Measurements from ENCODE around the gene MDK.

Gene MDK

DNA sequence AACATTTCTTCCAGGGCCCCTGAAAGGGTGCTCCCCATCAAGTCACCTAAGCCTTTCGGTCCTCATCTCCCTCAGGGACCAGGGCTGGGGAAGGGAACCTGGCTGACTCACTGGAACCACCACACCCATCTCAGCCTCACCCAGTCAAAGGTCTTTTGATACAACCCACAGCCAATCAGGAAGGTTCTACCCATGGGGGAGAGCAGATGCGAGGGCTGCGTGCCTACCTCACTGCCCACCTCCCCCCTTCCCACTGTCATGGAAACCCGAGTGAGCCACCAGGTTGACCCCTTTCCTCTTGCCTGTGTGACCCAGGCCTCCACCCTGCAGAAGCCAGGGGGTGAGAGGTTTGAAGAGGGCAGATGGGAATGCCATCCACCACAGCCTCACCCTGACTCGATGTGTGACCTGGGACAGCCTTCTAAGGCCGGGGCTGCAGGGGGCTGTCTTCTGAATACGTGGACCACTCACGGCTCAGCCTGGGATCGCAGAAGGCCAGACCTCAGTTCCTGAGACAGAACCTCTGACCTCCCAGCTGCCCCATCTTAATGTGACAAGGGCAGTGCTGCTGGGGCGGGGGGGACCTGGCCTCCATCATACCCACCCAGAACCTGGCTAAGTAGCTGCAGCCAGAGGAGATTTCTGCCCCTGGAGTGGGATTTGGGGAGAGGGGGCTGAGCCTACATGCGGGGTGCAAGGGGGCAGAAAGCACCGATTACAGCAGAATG, 2.7 kb downstream of the MDK start:
- DNase-seq = no peak

GRCh38 chr11:46385169-46386004, 3.9 kb downstream of the MDK start:
- DNase-seq = no peak

GRCh38 chr11:46386005-46386578, 4.6 kb downstream of the MDK start:
- DNase-seq = no peak

DNA sequence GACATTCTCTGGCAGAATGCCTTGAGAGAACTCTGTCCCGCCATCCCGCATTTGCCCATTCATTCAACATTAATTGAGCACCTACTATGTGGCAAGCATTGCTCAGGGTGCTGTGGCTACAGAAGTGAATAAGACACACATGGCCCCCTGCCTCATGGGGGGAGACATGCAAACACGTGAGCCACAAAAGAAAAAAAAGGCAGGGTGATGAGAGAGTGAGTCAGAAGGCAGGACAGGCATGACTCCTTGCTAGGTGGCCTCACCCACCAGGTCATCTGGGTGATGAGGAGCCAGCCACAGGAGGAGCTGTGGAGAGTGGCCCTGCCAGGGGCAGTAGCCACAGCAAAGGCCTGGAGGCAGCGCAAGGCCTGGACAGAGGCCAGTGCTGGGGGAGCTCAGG, 5.2 kb downstream of the MDK start:
- no peak for DNase-seq

DNA sequence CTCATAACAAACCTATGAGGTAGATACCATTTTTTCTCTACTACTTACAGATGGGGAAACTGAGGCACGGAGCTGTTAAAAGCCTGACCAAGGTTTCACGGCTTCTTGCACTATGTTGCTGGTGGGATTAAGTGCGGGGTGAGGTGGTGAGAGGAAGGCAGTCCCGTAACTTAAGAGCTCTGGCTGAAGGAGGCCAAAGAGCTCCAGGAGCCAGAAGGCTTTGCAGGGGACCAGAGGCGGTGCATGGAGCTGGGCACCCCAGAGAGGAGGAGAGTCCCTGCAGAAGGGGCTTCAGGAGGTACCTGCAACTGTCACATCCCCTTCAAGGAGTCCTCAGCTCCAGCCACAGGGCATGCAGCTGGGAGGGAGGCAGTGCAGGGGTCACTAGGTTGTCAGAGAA, 6.0 kb downstream of the MDK start:
- no peak for DNase-seq

- DNase-seq = no peak
These were observed 6.6 kb downstream of the MDK start for GRCh38 chr11:46387919-46388618.

GRCh38 chr11:46388619-46389449, 7.4 kb downstream of the MDK start:
- DNase-seq = no peak

DNA sequence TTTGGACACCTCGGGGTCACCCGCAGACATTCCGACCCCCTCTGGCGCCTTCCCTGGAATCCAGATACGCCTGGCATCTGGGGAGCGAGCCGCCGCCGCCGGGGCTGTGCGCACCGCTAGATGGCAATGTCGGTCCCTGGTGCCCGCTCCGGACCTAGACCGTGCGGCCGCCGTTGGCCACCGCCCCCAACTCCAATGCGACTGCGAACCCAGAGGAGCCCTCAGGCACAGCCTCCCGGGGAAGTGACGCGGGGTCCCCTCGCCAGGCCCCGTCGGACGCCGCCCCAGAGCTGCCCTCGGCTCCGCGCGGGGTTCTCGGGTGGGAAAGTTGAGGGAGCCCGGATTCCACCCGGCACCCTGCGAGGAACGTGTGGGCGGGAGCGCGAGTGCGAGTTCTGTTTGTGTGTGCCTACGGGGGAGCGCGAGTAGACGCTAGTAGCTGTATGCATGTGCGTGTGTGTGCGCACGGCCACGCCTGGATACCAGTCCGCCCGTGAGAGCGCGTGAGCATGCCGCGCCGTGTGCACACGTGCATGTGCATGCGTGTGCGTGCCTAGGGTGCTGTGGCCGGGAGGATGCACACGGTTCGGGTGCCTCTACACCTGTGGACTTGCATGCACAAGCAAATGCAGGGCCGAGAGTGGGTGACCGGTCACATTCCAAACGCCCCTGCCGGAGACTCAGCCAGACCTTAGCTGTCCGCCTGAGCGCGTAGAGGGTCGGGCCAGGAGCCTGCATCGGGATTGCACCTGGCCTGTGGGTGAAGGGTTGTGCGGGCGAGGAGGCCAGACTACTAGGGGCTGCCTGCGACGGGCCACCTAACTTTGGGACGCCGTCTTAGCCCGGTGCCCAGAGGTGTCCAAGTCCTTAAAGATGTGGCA, 8.2 kb downstream of the MDK start:
- DNase-seq = peak; percentile 68

DNA sequence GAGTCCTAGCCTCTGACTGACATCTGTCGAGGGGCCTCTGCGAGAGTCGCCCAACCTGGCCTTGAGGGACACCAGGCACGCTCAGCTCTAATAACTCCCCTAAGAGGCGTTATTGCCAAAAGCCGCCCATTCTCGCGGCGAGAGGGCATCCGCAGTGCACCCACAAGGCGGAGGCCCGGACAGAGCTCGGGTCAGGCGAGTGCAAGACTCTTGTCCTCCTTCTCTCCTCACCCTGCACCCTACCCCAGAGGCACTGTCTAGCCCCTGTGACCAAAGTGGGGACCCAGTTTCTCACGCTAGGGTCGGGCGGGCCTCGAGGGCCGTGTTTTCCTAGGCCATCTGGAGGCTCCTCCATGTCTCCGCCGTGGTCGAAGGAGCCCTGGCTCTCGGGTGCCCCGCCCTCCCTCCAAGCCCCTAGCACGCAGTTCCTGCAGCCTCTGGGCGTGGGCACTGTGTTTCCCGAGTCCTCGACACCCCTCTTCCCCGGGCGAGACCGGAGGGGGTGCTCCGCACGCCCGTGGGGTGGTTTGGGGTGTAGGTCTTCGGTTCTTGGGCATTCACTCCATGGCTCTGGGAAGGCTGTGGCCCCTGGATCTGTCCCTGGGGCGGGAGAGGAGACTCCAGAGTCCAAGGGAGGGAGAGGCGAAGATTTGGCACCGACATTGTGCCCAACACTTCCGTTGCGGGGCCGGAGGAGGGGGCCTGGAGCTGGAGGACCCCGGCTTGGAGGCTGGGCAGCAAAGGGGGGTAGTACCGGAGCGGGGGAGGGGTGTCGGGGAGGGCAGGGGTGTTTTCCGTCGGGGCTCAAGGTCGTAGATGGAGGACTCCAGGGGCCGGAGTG, 9.1 kb downstream of the MDK start:
- DNase-seq = no peak

GRCh38 chr11:46391186-46391577, 9.7 kb downstream of the MDK start:
- no peak for DNase-seq

DNA sequence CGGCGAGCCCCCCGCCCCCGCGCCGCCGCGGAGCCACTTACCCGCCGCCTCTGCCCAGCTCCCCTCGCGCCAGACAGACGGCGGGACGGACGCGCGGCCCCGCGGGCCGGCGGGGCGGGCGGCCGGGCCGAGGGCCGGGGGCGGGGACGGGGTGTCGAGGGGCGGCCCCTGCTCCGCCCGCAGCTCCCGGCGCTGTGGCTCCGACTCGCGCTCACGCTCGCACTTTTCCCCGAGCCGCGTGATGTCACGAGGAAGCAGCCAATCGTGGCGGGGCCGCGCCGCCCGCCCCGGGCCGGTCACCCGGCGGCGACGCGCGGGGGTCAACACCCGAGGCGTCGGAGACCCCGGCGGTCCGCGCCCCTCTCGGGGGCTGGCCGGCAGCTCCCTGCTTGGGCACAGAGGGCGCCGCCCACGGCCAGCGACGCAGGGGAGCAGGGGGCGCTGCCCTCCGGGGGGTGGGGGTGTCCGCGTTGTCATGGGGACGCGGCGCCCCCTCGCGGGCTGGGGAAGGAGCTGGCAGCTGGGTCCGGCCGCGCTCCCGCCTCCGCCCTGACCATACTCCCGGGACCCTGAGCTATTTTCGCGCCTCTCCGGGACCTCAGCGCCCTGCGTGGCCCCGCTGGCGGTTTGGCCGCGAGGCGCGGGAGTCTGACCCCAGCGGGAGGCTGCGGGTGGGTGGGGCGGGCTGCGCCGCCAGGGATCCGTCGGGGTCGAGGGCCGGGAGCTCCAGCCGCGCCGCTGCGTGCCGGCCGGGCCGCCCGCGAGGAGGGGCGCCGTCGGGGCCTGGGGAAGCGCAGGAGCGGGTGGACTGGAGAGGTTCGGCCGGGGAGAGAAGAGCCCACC, 10.3 kb downstream of the MDK start, which contains the start of gene CHRM4:
TSS of gene CHRM4 (minus strand) at position 199 of the 843 bp plus-strand sequence. CDS start 5,219 bp downstream, outside the sequence.
- peak; percentile 78 for DNase-seq

DNA sequence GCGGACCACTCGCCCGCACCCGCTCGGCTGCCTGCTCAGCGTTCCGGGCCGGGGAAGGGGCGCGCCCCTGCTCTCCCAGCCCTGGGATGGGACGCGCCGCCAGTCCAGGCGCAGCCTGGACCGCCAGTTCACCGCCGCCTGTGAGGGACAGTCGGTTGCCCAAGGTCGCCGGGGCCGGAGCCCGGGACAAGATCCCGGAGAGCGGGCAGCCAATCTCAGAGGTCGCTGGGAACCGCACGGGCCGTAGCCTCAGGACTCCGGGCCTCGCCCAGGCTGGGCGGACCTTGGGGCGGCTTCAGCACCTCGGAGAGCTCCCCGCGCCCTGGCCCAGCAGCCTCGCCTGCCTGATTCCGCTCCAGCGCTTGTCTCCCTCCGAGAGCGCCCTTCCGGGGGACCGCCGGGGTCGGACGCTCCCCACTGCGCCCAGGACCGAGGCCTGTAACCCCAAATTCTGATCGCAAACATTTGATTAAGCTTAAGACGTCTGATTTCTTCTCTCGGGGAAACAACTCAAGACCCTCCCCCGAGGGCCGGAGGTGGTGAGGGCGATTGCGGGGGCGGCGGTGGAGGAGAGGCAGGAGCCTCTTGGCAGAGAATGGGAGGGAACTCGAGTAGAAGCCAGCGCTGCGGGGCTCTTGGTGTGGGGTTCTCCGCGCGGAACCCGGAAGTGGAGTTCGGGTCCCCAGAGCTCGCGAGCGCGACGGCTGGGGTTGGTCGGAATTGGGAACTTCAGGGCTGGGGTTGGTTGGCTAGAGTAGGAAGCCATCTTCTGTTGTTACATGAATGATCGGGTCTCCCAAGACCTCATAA, 11.2 kb downstream of the MDK start:
- no peak for DNase-seq

GRCh38 chr11:46393231-46393616, 11.8 kb downstream of the MDK start:
- no peak for DNase-seq

GRCh38 chr11:46393759-46394158, 12.3 kb downstream of the MDK start:
- DNase-seq = no peak

GRCh38 chr11:46397526-46397925, 16.1 kb downstream of the MDK start:
- DNase-seq = no peak

DNA sequence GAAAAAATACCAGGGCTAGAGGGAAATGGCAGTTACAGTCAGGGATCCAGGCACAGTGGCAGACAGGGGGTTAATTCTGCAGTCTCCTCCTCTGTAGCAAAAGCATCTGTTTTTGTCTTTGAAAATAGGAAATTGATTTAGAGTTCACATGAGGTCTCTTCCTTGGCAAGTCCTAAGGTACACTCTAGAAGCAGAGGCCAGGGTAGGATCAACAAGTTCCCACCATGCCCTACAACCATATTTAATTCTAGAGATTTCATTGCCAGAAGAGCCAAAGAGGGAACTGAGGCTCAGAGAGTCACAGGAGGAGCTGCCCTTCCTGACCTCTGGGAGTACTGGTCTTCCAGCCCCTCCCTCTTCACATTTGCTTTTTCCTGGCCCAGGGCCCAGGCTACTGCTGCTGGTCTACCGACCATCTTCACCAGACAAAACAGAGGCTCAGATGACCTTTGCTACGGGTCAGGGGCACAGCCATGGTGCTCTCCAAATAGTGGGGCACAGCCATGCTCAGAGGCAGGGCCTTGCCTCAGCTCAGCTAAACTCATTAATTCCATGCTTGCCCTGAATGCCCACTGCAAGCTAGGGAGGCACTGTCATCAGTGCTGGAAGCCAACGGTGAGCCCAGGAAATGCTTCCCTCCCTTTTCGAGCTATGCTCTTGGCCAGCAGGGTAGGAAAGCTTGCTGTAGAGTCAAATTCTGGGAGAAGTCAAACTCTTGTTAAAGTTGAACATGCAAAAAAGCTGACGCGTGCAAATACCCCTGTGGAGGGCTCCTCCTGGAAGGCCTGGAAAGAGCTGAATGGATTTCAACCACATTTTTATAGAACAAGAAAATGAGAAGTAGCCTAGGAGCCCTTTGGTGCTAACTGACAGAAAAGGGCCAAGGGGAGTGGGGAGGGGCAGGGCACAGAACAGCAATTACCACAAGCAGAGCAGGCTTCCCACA, 21.8 kb downstream of the MDK start:
- no peak for DNase-seq

- DNase-seq = no peak
These were observed 23.1 kb downstream of the MDK start for GRCh38 chr11:46404476-46405017.
